NCI-H460 (cell line): ENCODE results near the gene SH2D5. TPM values are rescaled to one million over a fixed set of nuclear protein-coding genes. Genes with fewer than 3 reads are reported as not detected.
"Not testable (repeated sequence)": the region's sequence is repeated elsewhere in the genome, so short reads cannot be mapped to it uniquely, and the experiment has no call there.

Experiments
- DNase-seq: peaks from one replicate; pipeline ENCODE4 v3.0.0-alpha.2; 2016; ENCODE audit warnings: low read depth; ENCODE audit errors: extremely low read depth
- total RNA-seq: library from RNA; depleted of rRNA; stranded (reverse); fragments of >200 nt; shearing (Covaris generic); gene quantifications from 2 replicates; pipeline ENCODE4 v1.2.3, GENCODE V29; 2014

The SH2D5 gene
- total RNA-seq, 1 experiment from 2014 or later: 0.87 TPM

DNA sequence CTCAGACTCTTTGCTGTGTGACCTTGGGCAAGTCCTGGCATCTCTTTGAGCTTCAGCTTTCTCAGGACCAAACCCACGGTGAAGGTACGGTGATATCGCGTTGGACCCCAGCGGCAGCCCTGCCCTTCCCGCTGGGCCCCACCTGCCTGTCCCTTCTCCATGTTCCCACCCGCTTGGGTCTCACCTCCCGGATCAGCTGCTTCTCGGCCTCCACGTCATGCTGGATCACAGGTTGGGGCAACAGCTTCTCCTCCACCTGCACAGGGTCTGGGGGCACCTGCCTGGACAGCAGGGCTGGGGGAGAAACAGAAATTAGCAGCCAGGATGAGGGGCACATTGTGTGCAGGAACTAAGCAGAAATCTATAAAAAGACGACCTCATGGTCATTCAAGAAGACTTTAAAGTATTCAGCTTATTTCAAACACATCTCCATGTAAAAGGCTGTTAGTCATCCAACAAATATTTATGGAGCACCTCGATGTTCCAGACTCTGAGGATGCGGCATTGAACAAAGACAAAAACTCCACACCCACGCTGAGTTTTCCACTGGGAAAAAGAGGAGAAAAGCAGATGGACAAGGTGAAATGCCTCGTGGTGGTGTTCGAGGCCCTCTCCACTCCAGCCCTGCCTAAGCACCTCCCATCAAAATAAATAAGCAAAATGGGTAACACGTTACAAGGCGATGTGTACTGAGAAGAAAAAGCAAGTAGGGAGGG, 34.1 kb downstream of the SH2D5 start:
- DNase-seq: no peak

- no peak for DNase-seq
Measured at GRCh38 chr1:20697563-20697962, 34.9 kb downstream of the SH2D5 start.

DNA sequence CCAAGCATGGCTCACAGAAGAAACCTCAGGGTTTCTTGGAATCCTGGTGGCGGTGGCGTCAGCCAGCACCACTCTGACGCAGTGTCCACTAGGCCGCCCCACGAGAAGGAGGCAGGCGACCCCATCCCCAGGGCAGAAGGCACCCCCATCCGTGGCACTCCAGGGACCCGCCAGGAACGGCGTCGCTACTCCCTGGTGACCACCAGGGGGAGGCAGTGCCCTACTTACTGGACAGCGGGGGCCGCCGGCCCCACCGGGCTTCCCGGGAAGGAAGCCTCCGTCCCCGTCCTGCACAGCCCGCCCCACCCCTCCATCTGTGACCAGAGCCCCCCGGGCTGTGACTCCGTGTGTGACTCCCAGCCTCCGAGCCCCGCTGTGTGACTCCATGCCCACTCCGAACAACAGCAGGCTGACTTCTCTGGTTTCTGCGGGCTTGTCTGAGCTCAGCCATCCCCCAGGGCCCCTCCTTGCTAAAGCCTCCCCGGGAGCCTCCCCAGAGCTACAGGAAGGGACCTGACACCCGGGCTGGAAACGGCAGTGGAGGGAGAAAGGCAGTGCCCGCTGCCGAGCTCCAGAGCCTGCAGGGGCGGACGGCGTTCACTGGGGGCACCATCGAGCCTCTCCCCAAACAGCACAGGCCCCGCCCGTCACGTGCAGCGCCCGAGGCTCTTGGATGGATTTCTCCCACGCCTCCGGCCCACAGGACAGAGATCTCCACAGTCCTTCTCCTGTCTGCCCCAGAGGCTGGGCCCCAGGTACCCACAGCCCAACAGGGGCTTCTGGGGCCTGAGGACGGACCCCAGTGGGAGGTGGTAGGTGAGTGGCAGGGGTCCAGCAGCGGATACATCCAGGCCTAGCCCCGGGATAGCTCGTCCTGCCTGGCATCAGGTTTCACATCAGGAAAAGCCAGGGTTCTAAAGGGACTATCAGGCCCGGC, 35.8 kb downstream of the SH2D5 start:
- DNase-seq: peak; percentile 68

DNA sequence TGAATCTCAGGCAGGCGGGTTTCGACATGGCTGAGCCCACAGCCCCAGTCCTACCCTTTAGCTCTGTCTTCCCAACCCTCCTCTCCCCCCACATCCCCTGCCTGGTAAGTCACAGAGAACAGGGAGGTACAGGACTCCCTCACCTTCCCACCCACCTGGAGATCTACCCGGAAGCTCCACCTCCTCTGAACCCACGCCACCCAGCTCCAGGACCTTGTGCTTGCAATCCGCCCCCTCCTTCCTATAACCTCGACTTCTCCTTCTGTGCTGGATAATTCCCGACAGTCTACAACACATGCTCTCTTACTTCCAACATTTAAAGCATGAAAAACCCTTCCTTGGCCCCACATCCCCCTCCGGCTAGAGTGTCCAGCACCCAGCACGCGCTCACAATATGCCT, 37.0 kb downstream of the SH2D5 start:
- no peak for DNase-seq

- DNase-seq: no peak
Measured at GRCh38 chr1:20693623-20694022, 38.9 kb downstream of the SH2D5 start.

DNA sequence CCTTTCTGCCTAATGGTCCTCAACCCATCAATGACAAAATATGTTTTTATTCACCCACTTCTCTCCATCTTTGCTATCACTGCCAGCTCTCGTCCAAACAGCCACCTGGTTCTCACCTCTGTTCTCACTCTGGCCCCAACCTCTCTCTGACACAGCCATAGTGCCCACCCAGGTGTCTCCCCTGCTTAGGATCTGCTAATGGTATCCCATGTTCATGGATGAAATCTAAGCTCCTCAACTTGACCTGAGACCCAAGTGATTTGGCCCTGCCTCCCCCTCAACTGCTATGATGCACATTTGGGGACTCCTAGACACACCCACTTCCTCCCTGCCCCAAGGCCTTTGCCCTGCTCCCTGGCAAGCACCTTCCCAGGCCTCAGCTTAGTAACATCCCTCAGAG, 40.6 kb downstream of the SH2D5 start:
- DNase-seq: no peak

GRCh38 chr1:20689645-20690056, 42.9 kb downstream of the SH2D5 start:
- DNase-seq: no peak

DNA sequence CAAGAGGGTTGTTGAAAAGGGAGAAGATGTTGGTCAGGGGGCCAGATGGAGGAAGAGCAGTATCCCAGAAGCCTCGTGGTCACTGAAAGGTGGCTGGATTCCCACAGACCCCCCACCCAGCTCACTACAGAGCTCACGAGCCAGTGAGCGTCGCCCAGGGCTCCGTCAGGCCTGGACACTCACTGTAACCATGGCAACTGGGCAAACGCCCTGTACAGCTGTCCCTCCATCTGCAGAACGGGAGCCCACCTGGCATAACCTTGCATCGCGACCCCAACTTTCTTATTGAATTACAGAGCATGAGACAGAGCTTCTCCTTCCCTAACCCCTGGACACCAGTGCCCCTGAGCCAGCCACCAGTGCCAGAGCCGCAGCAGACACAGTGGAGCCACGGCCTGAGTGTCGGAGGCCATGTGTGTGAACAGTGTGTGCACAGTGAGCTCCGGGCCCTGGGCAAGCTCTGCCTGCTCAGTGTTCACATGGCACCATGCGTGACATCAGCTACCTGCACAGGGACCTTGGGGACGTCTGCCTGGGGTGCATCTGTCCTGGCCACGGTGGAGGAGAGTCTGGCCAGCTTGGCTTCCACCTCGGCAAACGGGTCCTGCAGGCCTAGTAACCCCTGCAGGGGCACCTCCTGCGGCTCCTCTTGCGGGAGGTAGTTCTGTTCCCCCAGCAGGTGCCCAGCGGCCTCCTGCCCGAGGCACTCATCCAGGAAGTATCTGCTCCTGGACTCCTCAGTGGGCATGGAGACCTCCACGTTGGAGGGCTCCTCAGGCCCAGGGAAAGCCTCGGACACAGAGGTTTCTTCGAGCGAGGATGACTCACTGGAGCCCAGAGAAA, 45.4 kb downstream of the SH2D5 start:
- no peak for DNase-seq

- DNase-seq: no peak
Measured at GRCh38 chr1:20685741-20686140, 46.8 kb downstream of the SH2D5 start.

DNA sequence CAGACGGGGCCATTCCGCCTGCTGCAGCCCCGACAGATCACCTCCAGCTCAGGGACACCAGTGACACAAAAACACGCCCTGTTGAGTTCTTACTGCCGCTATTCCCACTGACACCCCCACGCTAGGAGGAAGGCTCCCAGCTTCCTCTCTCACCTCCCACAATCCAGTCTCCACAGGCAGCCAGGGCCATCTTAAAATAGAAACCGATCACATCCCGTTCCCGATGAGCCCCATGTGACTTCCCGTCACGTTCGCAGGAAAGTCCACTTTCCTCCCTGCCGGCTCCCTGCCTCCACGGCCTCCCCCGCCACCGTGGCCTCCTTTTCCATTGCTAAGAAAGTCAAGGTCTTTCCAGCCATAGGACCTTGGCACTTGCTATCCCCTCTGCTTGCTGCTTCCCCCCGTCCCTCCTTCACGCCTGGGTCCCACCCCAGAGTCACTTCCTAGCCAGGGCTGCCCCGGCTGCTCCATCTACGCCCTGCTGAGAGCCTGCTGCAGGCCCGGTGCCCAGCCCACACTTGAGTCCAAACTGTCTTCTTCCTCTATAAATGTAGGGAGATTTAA, 47.3 kb downstream of the SH2D5 start:
- no peak for DNase-seq

DNA sequence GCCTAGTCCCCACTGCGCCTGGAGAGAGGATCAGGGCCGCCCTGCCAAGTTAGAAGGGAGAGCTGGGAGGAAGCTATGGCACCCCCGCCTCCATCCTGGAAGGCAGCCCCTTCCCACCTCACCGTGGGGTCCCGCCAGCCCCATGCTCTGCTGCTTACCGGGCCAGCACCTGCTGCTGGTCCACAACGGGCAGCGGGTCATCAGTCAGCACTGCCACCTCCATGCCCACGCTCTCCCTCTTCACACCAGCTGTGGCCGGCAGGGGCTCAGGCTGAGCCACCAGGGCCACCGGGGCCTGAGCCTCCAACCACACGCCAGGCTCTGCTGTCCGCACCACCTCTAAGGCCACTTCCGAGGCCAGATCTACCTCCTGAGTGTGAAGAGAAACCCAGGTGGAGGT, 47.9 kb downstream of the SH2D5 start:
- no peak for DNase-seq

- DNase-seq: no peak
Measured at GRCh38 chr1:20684050-20684620, 48.4 kb downstream of the SH2D5 start.

DNA sequence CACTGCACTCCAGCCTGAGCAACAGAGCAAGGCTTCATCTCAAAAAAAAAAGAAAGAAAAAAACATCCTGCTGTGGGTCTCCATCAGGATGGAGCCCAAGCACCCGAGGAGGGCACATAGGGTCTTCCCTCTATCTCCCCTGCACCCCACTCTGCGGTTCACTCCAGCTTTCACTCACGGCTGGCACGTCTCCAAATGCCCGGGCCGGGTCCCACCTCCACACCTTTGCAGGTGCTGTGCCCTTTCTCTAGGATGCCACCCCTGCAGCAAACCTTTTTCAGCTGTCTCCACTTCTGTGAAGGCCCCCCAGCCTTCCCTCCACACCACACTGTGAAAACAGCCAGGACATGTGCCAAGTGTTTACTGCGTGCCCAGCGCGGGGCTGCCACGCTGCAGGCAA, 48.9 kb downstream of the SH2D5 start:
- no peak for DNase-seq

GRCh38 chr1:20682571-20683236, 49.8 kb downstream of the SH2D5 start:
- no peak for DNase-seq

DNA sequence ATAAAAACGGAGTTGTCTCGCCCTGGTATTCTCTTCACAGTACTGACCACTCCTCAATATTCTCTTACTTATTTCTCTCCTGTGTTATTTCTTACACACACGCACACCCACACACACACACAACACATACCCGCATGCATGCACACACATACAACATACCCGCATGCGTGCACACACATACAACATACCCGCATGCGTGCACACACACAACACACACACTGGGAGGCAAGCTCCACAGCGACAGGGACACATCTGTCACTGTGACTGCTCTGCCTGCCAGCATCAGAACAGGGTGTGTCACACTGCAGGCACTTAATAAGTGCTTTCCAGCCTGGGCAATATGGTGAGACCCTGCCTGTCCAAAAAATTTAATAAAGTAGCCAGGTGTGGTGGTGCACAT, 50.5 kb downstream of the SH2D5 start:
- no peak for DNase-seq

GRCh38 chr1:20680269-20680668, 52.2 kb downstream of the SH2D5 start:
- no peak for DNase-seq

DNA sequence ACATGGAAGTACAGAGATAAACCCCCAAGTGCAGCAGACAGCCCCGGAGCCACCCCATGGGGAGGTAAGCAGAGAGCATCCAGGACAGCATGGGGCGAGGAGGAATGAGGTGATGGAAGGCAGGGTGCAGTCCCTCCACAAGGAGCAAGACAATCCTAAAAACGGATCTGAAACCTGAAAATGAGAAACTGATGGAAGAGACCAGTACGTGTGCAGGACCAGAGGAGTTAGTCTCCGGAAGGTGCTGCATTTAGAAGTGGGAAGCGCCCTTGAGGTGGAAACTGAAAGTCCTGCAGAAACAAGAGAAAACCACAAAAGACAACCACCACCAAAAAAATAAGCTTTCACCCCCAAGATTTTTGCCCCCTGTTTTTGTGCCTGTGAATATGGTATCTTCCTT, 53.9 kb downstream of the SH2D5 start:
- DNase-seq: no peak

DNA sequence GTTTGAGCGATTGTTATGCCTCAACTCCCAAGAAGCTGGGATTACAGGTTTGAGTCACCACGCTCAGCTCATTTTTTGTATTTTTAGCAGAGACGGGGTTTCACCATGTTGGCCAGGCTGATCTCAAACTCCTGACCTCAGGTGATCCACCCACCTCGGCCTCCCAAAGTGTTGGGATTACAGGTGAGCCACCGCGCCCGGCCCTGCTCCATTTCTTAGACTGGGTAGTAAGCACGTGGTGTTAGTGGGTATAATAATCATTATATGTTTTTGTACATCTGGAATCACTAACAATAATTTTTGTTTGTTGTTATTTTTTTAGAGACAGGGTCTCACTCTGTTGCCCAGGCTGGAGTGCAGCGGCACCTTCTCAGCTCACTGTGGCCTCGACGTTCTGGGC, 58.9 kb downstream of the SH2D5 start:
- not testable (repeated sequence) for DNase-seq

DNA sequence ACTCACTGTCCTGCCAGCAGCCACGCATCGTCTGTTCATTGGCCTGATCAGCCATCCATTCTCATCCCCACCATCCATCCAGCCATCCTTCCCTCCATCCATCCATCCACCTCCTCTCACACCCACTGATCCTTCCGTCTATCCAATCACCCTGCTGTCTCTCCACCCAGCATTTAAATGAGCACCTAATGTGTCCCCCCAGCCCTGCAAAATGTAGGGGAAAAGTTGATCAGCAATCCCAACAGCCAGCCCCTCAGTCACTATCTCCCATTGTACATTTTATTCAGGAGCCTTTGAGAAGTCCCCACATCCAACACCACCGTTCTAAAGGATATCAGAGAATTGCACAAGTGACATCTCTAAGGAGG, 60.3 kb downstream of the SH2D5 start:
- no peak for DNase-seq

GRCh38 chr1:20670936-20671335, 61.6 kb downstream of the SH2D5 start:
- DNase-seq: no peak
